Tibial nerve (tissue), 4 donors: ENCODE results near the gene SCTR. TPM values are rescaled to one million over a fixed set of nuclear protein-coding genes. Genes with fewer than 3 reads are reported as not detected.

ENCODE experiments used
- DNase-seq, 2 donors: peaks; one replicate each; pipeline ENCODE4 v3.0.0-alpha.2; 2019; ENCODE audit warnings: low spot score in 2 of 2
- H3K27ac ChIP-seq, 4 donors: fragments of 200-600 bp; sonication (generic) in 3 of 4; one replicate each; pipeline ENCODE4 v1.5.1; 2017 to 2019; ENCODE audit warnings: mild to moderate bottlenecking in 1 of 4
- H3K27me3 ChIP-seq, 2 donors: fragments of 200-600 bp; sonication (generic) in 1 of 2; one replicate each; pipeline versions ENCODE4 v1.5.1 to v1.6.0; 2017 to 2019
- H3K36me3 ChIP-seq, 3 donors: fragments of 200-600 bp; sonication (generic); one replicate each; pipeline ENCODE4 v1.5.1; 2018 to 2019
- H3K4me1 ChIP-seq, 4 donors: fragments of 200-600 bp; sonication (generic) in 3 of 4; one replicate each; pipeline ENCODE4 v1.5.1; 2017 to 2019
- H3K4me3 ChIP-seq, 4 donors: fragments of 200-600 bp; sonication (generic) in 3 of 4; one replicate each; pipeline ENCODE4 v1.5.1; 2017 to 2019; ENCODE audit warnings: mild to moderate bottlenecking in 1 of 4, moderate library complexity in 1 of 4
- H3K9me3 ChIP-seq, 4 donors: fragments of 200-600 bp; sonication (generic) in 3 of 4; one replicate each; pipeline ENCODE4 v1.5.1; 2017 to 2019
- CTCF ChIP-seq, 5 experiments: fragments of 200-600 bp in 3 of 5; fragments of 450-650 bp in 2 of 5; sonication (generic) in 3 of 5; IDR thresholded peaks; one replicate each; pipeline ENCODE4 v1.5.1; 2016 to 2019; ENCODE audit warnings: antibody characterized with exemption in 5 of 5, mild to moderate bottlenecking in 3 of 5, moderate library complexity in 2 of 5
- EP300 ChIP-seq, 2 donors: sonication (generic); formaldehyde crosslinking; IDR thresholded peaks; one replicate each; pipeline ENCODE4 v1.6.1; 2017; ENCODE audit warnings: antibody characterized with exemption in 2 of 2, mild to moderate bottlenecking in 1 of 2
- POLR2A ChIP-seq, 2 donors: fragments of 450-650 bp; IDR thresholded peaks; one replicate each; pipeline ENCODE4 v1.6.1; 2017; ENCODE audit warnings: antibody characterized with exemption in 2 of 2, mild to moderate bottlenecking in 2 of 2, moderate library complexity in 2 of 2
- WGBS, 2 donors: methylation state at CpG; one replicate each; pipeline ENCODE4 v1.1.5; 2018; 5-methylcytosine and 5-hydroxymethylcytosine counted together
- total RNA-seq, 4 donors: library from RNA; depleted of rRNA; stranded (reverse); fragments of >200 nt; gene quantifications; one replicate each; pipeline ENCODE4 v1.1.0, GENCODE V29; 2016

The SCTR gene
- total RNA-seq, 4 donors from 2014 or later, result not detected

- H3K4me1 ChIP-seq, result no peaks in the 10 kb centered on the region
- H3K27ac ChIP-seq, result no peak overlapping the region
- H3K36me3 ChIP-seq, result no peaks in the 10 kb centered on the region
- H3K4me3 ChIP-seq, result no peak overlapping the region
- WGBS, 2 donors, result 44 to 48% methylated on average over 1 of the region's 1 CpG
- no peak for DNase-seq
- H3K27me3 ChIP-seq, result no peaks in the 10 kb centered on the region
- TF ChIP-seq CTCF (IDR thresholded peaks at IDR 0.05) (no peak), POLR2A (IDR thresholded peaks at IDR 0.05) (no peak), EP300 (IDR thresholded peaks at IDR 0.05) (no peak)
- H3K9me3 ChIP-seq, result peaks cover 0 to 6% (median 0%) of the 10 kb centered on the region in 4 donors
Observed at GRCh38 chr2:119513832-119514231, 10.5 kb downstream of the SCTR start.

- WGBS, 2 donors, result 85 to 92% methylated on average over 1 of the region's 1 CpG
- TF ChIP-seq EP300 (IDR thresholded peaks at IDR 0.05) (no peak), CTCF (IDR thresholded peaks at IDR 0.05) (no peak), POLR2A (IDR thresholded peaks at IDR 0.05) (no peak)
- H3K4me3 ChIP-seq, result no peak overlapping the region
- DNase-seq, result no peak
- no peaks in the 10 kb centered on the region for H3K36me3 ChIP-seq
- H3K9me3 ChIP-seq, result peaks cover 0 to 6% (median 0%) of the 10 kb centered on the region in 4 donors
- H3K27me3 ChIP-seq, result no peaks in the 10 kb centered on the region
- H3K27ac ChIP-seq, result no peak overlapping the region
- H3K4me1 ChIP-seq, result no peaks in the 10 kb centered on the region
Observed at GRCh38 chr2:119512946-119513345, 11.3 kb downstream of the SCTR start.

GRCh38 chr2:119511989-119512388 lies 12.3 kb downstream of the SCTR start:
- Histone ChIP-seq H3K27ac (no peak overlapping the region), H3K4me1 (no peaks in the 10 kb centered on the region), H3K9me3 (peaks cover 0 to 6% (median 0%) of the 10 kb centered on the region in 4 donors), H3K4me3 (no peak overlapping the region), H3K36me3 (no peaks in the 10 kb centered on the region), H3K27me3 (no peaks in the 10 kb centered on the region)
- 75 to 85% methylated on average over 3 of the region's 3 CpGs for WGBS, 2 donors
- TF ChIP-seq CTCF (IDR thresholded peaks at IDR 0.05) (no peak), EP300 (IDR thresholded peaks at IDR 0.05) (no peak), POLR2A (IDR thresholded peaks at IDR 0.05) (no peak)
- no peak for DNase-seq

- 75 to 77% methylated on average over 6 of the region's 6 CpGs for WGBS, 2 donors
- no peaks in the 10 kb centered on the region for H3K27me3 ChIP-seq
- H3K4me3 ChIP-seq, result no peak overlapping the region
- TF ChIP-seq CTCF (IDR thresholded peaks at IDR 0.05) (no peak), POLR2A (IDR thresholded peaks at IDR 0.05) (no peak), EP300 (IDR thresholded peaks at IDR 0.05) (no peak)
- DNase-seq, result no peak
- no peaks in the 10 kb centered on the region for H3K4me1 ChIP-seq
- no peak overlapping the region for H3K27ac ChIP-seq
- H3K36me3 ChIP-seq, result no peaks in the 10 kb centered on the region
- H3K9me3 ChIP-seq, result peaks cover 0 to 8% (median 0%) of the 10 kb centered on the region in 4 donors
Observed at GRCh38 chr2:119508756-119509155, 15.5 kb downstream of the SCTR start.

GRCh38 chr2:119496682-119497081 lies 27.6 kb downstream of the SCTR start:
- 69 to 77% methylated on average over 4 of the region's 4 CpGs for WGBS, 2 donors
- Histone ChIP-seq H3K27ac (no peak overlapping the region), H3K9me3 (peaks cover 0 to 34% (median 0%) of the 10 kb centered on the region in 4 donors), H3K4me3 (no peak overlapping the region), H3K36me3 (no peaks in the 10 kb centered on the region), H3K4me1 (no peaks in the 10 kb centered on the region), H3K27me3 (peaks cover 0 to 7% of the 10 kb centered on the region in 2 donors)
- DNase-seq, result no peak
- TF ChIP-seq POLR2A (IDR thresholded peaks at IDR 0.05) (no peak), EP300 (IDR thresholded peaks at IDR 0.05) (no peak), CTCF (IDR thresholded peaks at IDR 0.05) (no peak)
